CD4-positive, alpha-beta memory T cell (primary cell): ENCODE results near the gene EXTL1. TPM values are rescaled to one million over a fixed set of nuclear protein-coding genes. Genes with fewer than 3 reads are reported as not detected.

Experiments
- CTCF ChIA-PET: fragments of 350-600 bp; sonication (Branson Sonifier 250); formaldehyde crosslinking; loops from one replicate; lab custom pipeline; 2021; ENCODE audit warnings: inconsistent platforms; ENCODE audit not compliant: partially characterized antibody; lab: Charles Lee
- POLR2A ChIA-PET: fragments of 350-600 bp; sonication (Branson Sonifier 250); formaldehyde crosslinking; loops from one replicate; lab custom pipeline; 2021; ENCODE audit not compliant: partially characterized antibody; lab: Charles Lee
- DNase-seq, 5 donors: peaks; one replicate each; pipeline versions ENCODE4 v3.0.0 to v3.0.0-alpha.2; 2020 to 2022; ENCODE audit warnings: mixed read lengths in 1 of 5
- H3K27ac ChIP-seq: one replicate; pipeline ENCODE4 v1.7.0; 2013; ENCODE audit warnings: low read depth, low read length
- H3K27me3 ChIP-seq: 2 replicates; pipeline ENCODE4 v1.7.0; 2013; ENCODE audit warnings: mild to moderate bottlenecking, low read length, moderate library complexity; ENCODE audit not compliant: insufficient read depth
- H3K36me3 ChIP-seq: 2 replicates; pipeline ENCODE4 v1.7.0; 2013; ENCODE audit warnings: mild to moderate bottlenecking, low read length, moderate library complexity; ENCODE audit not compliant: insufficient read depth
- H3K4me1 ChIP-seq: 2 replicates; pipeline ENCODE4 v1.7.0; 2013; ENCODE audit warnings: mild to moderate bottlenecking, low read length, moderate library complexity; ENCODE audit not compliant: insufficient read depth
- H3K4me3 ChIP-seq, 2 donors: one replicate each; pipeline ENCODE4 v1.7.0; 2013; ENCODE audit warnings: low read length in 2 of 2, mild to moderate bottlenecking in 1 of 2
- H3K9me3 ChIP-seq, 2 donors: one replicate each; pipeline ENCODE4 v1.7.0; 2013; ENCODE audit warnings: low read length in 2 of 2, control low read depth in 1 of 2; ENCODE audit not compliant: control insufficient read depth in 1 of 2
- H3K27ac Mint-ChIP-seq, 7 donors: one replicate each; pipeline ENCODE4 v1.8.0; 2020 to 2021; ENCODE audit warnings: mixed read lengths in 7 of 7, mild to moderate bottlenecking in 6 of 7, inconsistent platforms in 3 of 7, moderate library complexity in 3 of 7
- H3K27me3 Mint-ChIP-seq, 2 donors: one replicate each; pipeline ENCODE4 v1.8.0; 2020 to 2021; ENCODE audit warnings: mixed read lengths in 2 of 2
- H3K36me3 Mint-ChIP-seq, 2 donors: one replicate each; pipeline ENCODE4 v1.8.0; 2020 to 2021; ENCODE audit warnings: mixed read lengths in 2 of 2, inconsistent platforms in 1 of 2, mild to moderate bottlenecking in 1 of 2
- H3K4me1 Mint-ChIP-seq, 4 donors: one replicate each; pipeline ENCODE4 v1.8.0; 2020 to 2021; ENCODE audit warnings: mixed read lengths in 4 of 4, mild to moderate bottlenecking in 1 of 4
- H3K4me3 Mint-ChIP-seq, 8 donors: one replicate each; pipeline ENCODE4 v1.8.0; 2020 to 2021; ENCODE audit warnings: mixed read lengths in 8 of 8, mild to moderate bottlenecking in 7 of 8, moderate library complexity in 6 of 8, inconsistent platforms in 3 of 8
- H3K9me3 Mint-ChIP-seq, 8 donors: one replicate each; pipeline ENCODE4 v1.8.0; 2020 to 2021; ENCODE audit warnings: mixed read lengths in 8 of 8, mild to moderate bottlenecking in 5 of 8, inconsistent platforms in 3 of 8, moderate library complexity in 1 of 8
- intact Hi-C: fragments of 100-400 bp; cut with micrococcal nuclease; formaldehyde crosslinking; loops from one replicate; pipeline ENCODE4 v1.15.1; 2023
- polyA plus RNA-seq, 2 donors: library from polyadenylated mRNA; unstranded; fragments of 300-500 nt; fragmentation: Illumina TruSeq; gene quantifications; one replicate each; pipeline ENCODE4 v1.2.3, GENCODE V29; 2021
- total RNA-seq, 2 experiments: library from RNA; stranded (reverse); gene quantifications; one replicate each; pipeline ENCODE4 v1.2.3, GENCODE V29; 2021

EXTL1 gene
- total and polyA plus RNA-seq, 4 experiments from 2014 or later = 0.12 to 0.19 TPM; not detected in 2

- CTCF ChIA-PET = no interaction called here
- H3K36me3 Mint-ChIP-seq = no peaks in the 10 kb centered on the region
- intact Hi-C loops = no loop called here
- no peak within 1 kb of the TSS for H3K27ac Mint-ChIP-seq
- Histone ChIP-seq H3K4me1 (no peaks in the 10 kb centered on the region), H3K9me3 (no peaks in the 10 kb centered on the region), H3K36me3 (no peaks in the 10 kb centered on the region), H3K27ac (no peak within 1 kb of the TSS), H3K4me3 (no peak within 1 kb of the TSS), H3K27me3 (no peaks in the 10 kb centered on the region)
- H3K9me3 Mint-ChIP-seq = no peaks in the 10 kb centered on the region
- H3K27me3 Mint-ChIP-seq = peaks cover 5 to 25% of the 10 kb centered on the region in 2 donors
- H3K4me3 Mint-ChIP-seq = no peak within 1 kb of the TSS
- POLR2A ChIA-PET = no interaction called here
- no peak for DNase-seq
- no peaks in the 10 kb centered on the region for H3K4me1 Mint-ChIP-seq
These were observed 45.9 kb downstream of the EXTL1 start, which contains the start of gene TRIM63 for GRCh38 chr1:26067432-26067911. Gene TRIM63 (minus strand): TSS chr1:26067630. CDS start chr1:26067494, 136 bp downstream.

- ChIA-PET POLR2A (no interaction called here), CTCF (no interaction called here)
- Histone ChIP-seq H3K9me3 (no peaks in the 10 kb centered on the region), H3K4me1 (no peaks in the 10 kb centered on the region), H3K27ac (no peak overlapping the region), H3K27me3 (no peaks in the 10 kb centered on the region), H3K36me3 (no peaks in the 10 kb centered on the region), H3K4me3 (no peak overlapping the region)
- Mint-ChIP-seq H3K4me1 (no peaks in the 10 kb centered on the region), H3K9me3 (no peaks in the 10 kb centered on the region), H3K27ac (no peak overlapping the region), H3K4me3 (no peak overlapping the region), H3K27me3 (peaks cover 8 to 25% of the 10 kb centered on the region in 2 donors), H3K36me3 (no peaks in the 10 kb centered on the region)
- DNase-seq = no peak
- intact Hi-C loops = no loop called here
These were observed 48.3 kb downstream of the EXTL1 start for GRCh38 chr1:26069941-26070295.

- H3K9me3 ChIP-seq = no peaks in the 10 kb centered on the region
- DNase-seq = no peak
- CTCF ChIA-PET = no interaction called here
- H3K27me3 Mint-ChIP-seq = peaks cover 8 to 26% of the 10 kb centered on the region in 2 donors
- no peaks in the 10 kb centered on the region for H3K36me3 ChIP-seq
- no peak overlapping the region for H3K4me3 ChIP-seq
- no peak overlapping the region for H3K27ac ChIP-seq
- intact Hi-C loops = no loop called here
- H3K4me1 ChIP-seq = peaks cover 2% of the 10 kb centered on the region
- H3K27me3 ChIP-seq = no peaks in the 10 kb centered on the region
- H3K27ac Mint-ChIP-seq = no peak overlapping the region
- H3K9me3 Mint-ChIP-seq = no peaks in the 10 kb centered on the region
- POLR2A ChIA-PET = no interaction called here
- peaks cover 0 to 4% (median 1%) of the 10 kb centered on the region in 4 donors for H3K4me1 Mint-ChIP-seq
- H3K4me3 Mint-ChIP-seq = no peak overlapping the region
- no peaks in the 10 kb centered on the region for H3K36me3 Mint-ChIP-seq
These were observed 48.9 kb downstream of the EXTL1 start for GRCh38 chr1:26070296-26070962.

- Histone ChIP-seq H3K4me3 (no peak overlapping the region), H3K4me1 (peaks cover 8% of the 10 kb centered on the region), H3K9me3 (no peaks in the 10 kb centered on the region), H3K36me3 (no peaks in the 10 kb centered on the region), H3K27ac (no peak overlapping the region), H3K27me3 (no peaks in the 10 kb centered on the region)
- peaks cover 3 to 9% (median 6%) of the 10 kb centered on the region in 4 donors for H3K4me1 Mint-ChIP-seq
- DNase-seq = no peak
- H3K27ac Mint-ChIP-seq = no peak overlapping the region
- H3K4me3 Mint-ChIP-seq = no peak overlapping the region
- intact Hi-C loops = no loop called here
- H3K36me3 Mint-ChIP-seq = no peaks in the 10 kb centered on the region
- H3K27me3 Mint-ChIP-seq = peaks cover 5 to 31% of the 10 kb centered on the region in 2 donors
- H3K9me3 Mint-ChIP-seq = no peaks in the 10 kb centered on the region
- CTCF ChIA-PET = no interaction called here
- POLR2A ChIA-PET = no interaction called here
These were observed 49.4 kb downstream of the EXTL1 start for GRCh38 chr1:26070963-26071342.

GRCh38 chr1:26072305-26072704 lies 50.7 kb downstream of the EXTL1 start:
- no peak overlapping the region for H3K4me3 ChIP-seq
- CTCF ChIA-PET = interaction anchor here (0.5 kb wide), 1 partner anchor 22 kb away, joined by 3 read pairs; no protein-coding TSS in a partner anchor
- peaks cover 9% of the 10 kb centered on the region for H3K4me1 ChIP-seq
- H3K27me3 ChIP-seq = no peaks in the 10 kb centered on the region
- peaks cover 0 to 2% (median 0%) of the 10 kb centered on the region in 8 donors for H3K9me3 Mint-ChIP-seq
- H3K27ac Mint-ChIP-seq = peak overlapping the region in 1 of 7 donors; percentile 37
- no peak for DNase-seq
- intact Hi-C loops = no loop called here
- POLR2A ChIA-PET = no interaction called here
- no peaks in the 10 kb centered on the region for H3K36me3 ChIP-seq
- H3K36me3 Mint-ChIP-seq = no peaks in the 10 kb centered on the region
- H3K9me3 ChIP-seq = no peaks in the 10 kb centered on the region
- peaks cover 5 to 10% (median 9%) of the 10 kb centered on the region in 4 donors for H3K4me1 Mint-ChIP-seq
- no peak overlapping the region for H3K4me3 Mint-ChIP-seq
- peaks cover 8 to 36% of the 10 kb centered on the region in 2 donors for H3K27me3 Mint-ChIP-seq
- H3K27ac ChIP-seq = no peak overlapping the region

- H3K27ac Mint-ChIP-seq = no peak overlapping the region
- H3K27me3 Mint-ChIP-seq = peaks cover 6 to 34% of the 10 kb centered on the region in 2 donors
- Histone ChIP-seq H3K4me3 (no peak overlapping the region), H3K27me3 (no peaks in the 10 kb centered on the region), H3K27ac (no peak overlapping the region), H3K36me3 (no peaks in the 10 kb centered on the region), H3K4me1 (peaks cover 9% of the 10 kb centered on the region), H3K9me3 (no peaks in the 10 kb centered on the region)
- intact Hi-C loops = no loop called here
- H3K36me3 Mint-ChIP-seq = no peaks in the 10 kb centered on the region
- DNase-seq = no peak
- no peak overlapping the region for H3K4me3 Mint-ChIP-seq
- peaks cover 5 to 10% (median 9%) of the 10 kb centered on the region in 4 donors for H3K4me1 Mint-ChIP-seq
- CTCF ChIA-PET = no interaction called here
- POLR2A ChIA-PET = no interaction called here
- H3K9me3 Mint-ChIP-seq = peaks cover 0 to 3% (median 0%) of the 10 kb centered on the region in 8 donors
These were observed 54.0 kb downstream of the EXTL1 start for GRCh38 chr1:26075421-26076144.

- Mint-ChIP-seq H3K4me3 (no peak overlapping the region), H3K4me1 (peaks cover 5 to 10% (median 9%) of the 10 kb centered on the region in 4 donors), H3K36me3 (no peaks in the 10 kb centered on the region), H3K9me3 (peaks cover 0 to 3% (median 0%) of the 10 kb centered on the region in 8 donors), H3K27me3 (peaks cover 6 to 30% of the 10 kb centered on the region in 2 donors), H3K27ac (no peak overlapping the region)
- intact Hi-C loops = no loop called here
- Histone ChIP-seq H3K36me3 (no peaks in the 10 kb centered on the region), H3K4me3 (no peak overlapping the region), H3K4me1 (peaks cover 9% of the 10 kb centered on the region), H3K9me3 (no peaks in the 10 kb centered on the region), H3K27ac (no peak overlapping the region), H3K27me3 (no peaks in the 10 kb centered on the region)
- no peak for DNase-seq
- ChIA-PET POLR2A (no interaction called here), CTCF (no interaction called here)
These were observed 55.9 kb downstream of the EXTL1 start for GRCh38 chr1:26077524-26077923.
